GM13976 (cell line): Measurements from ENCODE around the gene TUBG2.
"Not testable (repeated sequence)": the region's sequence is repeated elsewhere in the genome, so short reads cannot be mapped to it uniquely, and the experiment has no call there.

Experiments
- DNase-seq: peaks from one replicate; pipeline ENCODE4 v3.0.0; 2012; ENCODE audit warnings: low spot score
- CTCF ChIP-seq: IDR thresholded peaks from 2 replicates; pipeline ENCODE4 v1.5.1; 2012; ENCODE audit warnings: borderline replicate concordance, mild to moderate bottlenecking; ENCODE audit not compliant: insufficient read depth; ENCODE audit errors: extremely low read depth, missing control alignments, control extremely low read depth
- in situ Hi-C: fragments of 300-500 bp; cut with MboI; formaldehyde crosslinking; loops from one replicate; pipeline ENCODE4 v1.12.0; 2022; ENCODE audit warnings: low sequenced_read_pairs, mixed read lengths, inconsistent platforms; ENCODE audit not compliant: unreplicated experiment

Gene TUBG2

GRCh38 chr17:42657824-42658588 is 1.1 kb upstream of the TUBG2 start:
- no peak for DNase-seq
- in situ Hi-C loops: no loop called here
- TF ChIP-seq CTCF: no peak

- DNase-seq, in situ Hi-C loops: not testable (repeated sequence)
These were observed 819 bp downstream of the TUBG2 start for GRCh38 chr17:42659932-42660274.

- in situ Hi-C loops: no loop called here
- DNase-seq: no peak
- TF ChIP-seq CTCF: no peak
These were observed 1.7 kb downstream of the TUBG2 start for GRCh38 chr17:42660692-42661345.

DNA sequence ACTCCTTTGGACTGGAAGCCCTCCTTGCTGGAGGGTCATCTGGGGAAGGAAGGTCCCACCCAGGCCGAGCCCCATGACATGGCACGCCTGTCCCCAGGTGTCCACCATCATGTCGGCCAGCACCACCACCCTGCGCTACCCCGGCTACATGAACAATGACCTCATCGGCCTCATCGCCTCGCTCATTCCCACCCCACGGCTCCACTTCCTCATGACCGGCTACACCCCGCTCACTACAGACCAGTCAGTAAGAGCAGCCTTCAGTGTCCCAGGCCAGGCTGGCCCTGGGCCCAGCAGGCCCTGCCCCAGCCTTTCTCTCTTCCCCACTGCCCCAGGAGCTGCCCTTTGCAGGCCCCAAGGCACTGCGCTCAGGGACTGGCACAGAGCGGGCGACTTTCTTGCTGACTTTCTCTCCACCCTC is 6.5 kb downstream of the TUBG2 start:
- in situ Hi-C loops: no loop called here
- no peak for TF ChIP-seq CTCF
- no peak for DNase-seq

GRCh38 chr17:42666126-42666525 is 7.0 kb downstream of the TUBG2 start:
- in situ Hi-C loops, DNase-seq: not testable (repeated sequence)

DNA sequence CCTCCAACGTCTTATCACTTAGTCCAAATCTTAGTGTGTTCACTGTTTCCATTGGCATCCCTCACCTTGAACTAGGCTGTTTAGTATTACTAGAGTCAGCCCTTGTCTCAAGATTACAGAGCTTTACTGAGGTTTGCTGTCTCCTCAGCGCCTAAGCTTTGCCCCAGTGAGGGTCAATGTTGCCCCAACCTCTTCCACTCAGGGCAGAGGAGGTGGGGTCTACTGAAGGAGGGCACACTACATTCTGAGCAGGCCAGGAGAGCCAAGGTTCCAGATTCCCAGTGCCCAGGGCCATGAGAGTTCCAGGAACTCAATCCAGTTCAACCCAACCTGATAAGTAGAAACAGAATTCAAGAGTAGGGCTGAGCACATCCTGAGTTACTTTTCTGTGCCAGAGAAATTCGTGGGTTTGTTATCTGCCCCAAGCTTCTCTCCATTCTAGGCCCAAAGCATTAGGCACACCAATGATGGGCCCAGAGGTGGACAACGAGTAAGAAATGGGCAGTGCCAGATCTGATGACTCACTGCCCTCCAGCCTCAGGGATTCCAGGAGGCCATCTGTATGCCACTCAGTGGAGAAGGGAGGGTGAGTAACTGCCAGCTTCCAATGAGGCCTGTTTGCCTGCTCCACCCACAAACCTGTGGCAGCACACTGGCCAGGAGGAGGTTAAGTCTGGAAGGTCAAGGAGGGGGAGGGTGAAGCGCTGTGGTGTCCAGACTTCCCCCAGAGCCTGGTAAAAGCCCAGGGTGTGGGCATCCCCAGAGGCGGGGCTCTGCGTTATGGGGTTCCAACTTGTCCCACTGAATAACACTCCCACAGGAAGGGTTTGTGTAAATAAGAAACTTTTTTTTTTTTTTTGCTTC is 8.2 kb downstream of the TUBG2 start:
- in situ Hi-C loops: no loop called here
- TF ChIP-seq CTCF: no peak

GRCh38 chr17:42669705-42669976 is 10.6 kb downstream of the TUBG2 start:
- no peak for DNase-seq
- in situ Hi-C loops: no loop called here

More for the DNA sequence above, 8.2 kb downstream of the TUBG2 start:
- no peak for DNase-seq

More at GRCh38 chr17:42669705-42669976, 10.6 kb downstream of the TUBG2 start:
- no peak for TF ChIP-seq CTCF
